Muscle layer of colon (tissue), 2 donors: ENCODE measurements around the gene CDK7.

ENCODE experiments used
- H3K27ac ChIP-seq: one replicate; pipeline ENCODE4 v1.7.0; 2013; ENCODE audit warnings: low read depth, mild to moderate bottlenecking, low read length, moderate library complexity
- H3K27me3 ChIP-seq, 2 donors: one replicate each; pipeline ENCODE4 v1.7.0; 2013; ENCODE audit warnings: low read length in 2 of 2, mild to moderate bottlenecking in 2 of 2; ENCODE audit not compliant: insufficient read depth in 2 of 2, control insufficient read depth in 1 of 2
- H3K36me3 ChIP-seq: one replicate; pipeline ENCODE4 v1.7.0; 2013; ENCODE audit warnings: mild to moderate bottlenecking, low read length; ENCODE audit not compliant: insufficient read depth
- H3K4me1 ChIP-seq: one replicate; pipeline ENCODE4 v1.7.0; 2013; ENCODE audit warnings: mild to moderate bottlenecking, low read length; ENCODE audit not compliant: insufficient read depth
- H3K4me3 ChIP-seq, 2 donors: one replicate each; pipeline ENCODE4 v1.7.0; 2013; ENCODE audit warnings: low read length in 2 of 2, low read depth in 1 of 2, mild to moderate bottlenecking in 1 of 2, moderate library complexity in 1 of 2
- H3K9ac ChIP-seq: one replicate; pipeline ENCODE4 v1.7.0; 2013; ENCODE audit warnings: low read length
- H3K9me3 ChIP-seq: one replicate; pipeline ENCODE4 v1.7.0; 2013; ENCODE audit warnings: mild to moderate bottlenecking, low read length
- donor health status: abdominal sarcoma.
- donor health status: Adenocarcinoma of cecum.

The CDK7 gene

GRCh38 chr5:69275563-69275962 lies 40.9 kb downstream of the CDK7 start:
- Histone ChIP-seq H3K9ac (no peak overlapping the region), H3K4me1 (no peaks in the 10 kb centered on the region), H3K36me3 (peaks cover 22% of the 10 kb centered on the region), H3K27ac (no peak overlapping the region), H3K9me3 (no peaks in the 10 kb centered on the region), H3K27me3 (no peaks in the 10 kb centered on the region), H3K4me3 (no peak overlapping the region)

GRCh38 chr5:69276422-69277174 lies 41.9 kb downstream of the CDK7 start:
- no peak overlapping the region for H3K4me3 ChIP-seq
- H3K9me3 ChIP-seq: no peaks in the 10 kb centered on the region
- H3K36me3 ChIP-seq: peaks cover 24% of the 10 kb centered on the region
- no peaks in the 10 kb centered on the region for H3K27me3 ChIP-seq
- H3K4me1 ChIP-seq: no peaks in the 10 kb centered on the region
- no peak overlapping the region for H3K27ac ChIP-seq
- H3K9ac ChIP-seq: no peak overlapping the region

DNA sequence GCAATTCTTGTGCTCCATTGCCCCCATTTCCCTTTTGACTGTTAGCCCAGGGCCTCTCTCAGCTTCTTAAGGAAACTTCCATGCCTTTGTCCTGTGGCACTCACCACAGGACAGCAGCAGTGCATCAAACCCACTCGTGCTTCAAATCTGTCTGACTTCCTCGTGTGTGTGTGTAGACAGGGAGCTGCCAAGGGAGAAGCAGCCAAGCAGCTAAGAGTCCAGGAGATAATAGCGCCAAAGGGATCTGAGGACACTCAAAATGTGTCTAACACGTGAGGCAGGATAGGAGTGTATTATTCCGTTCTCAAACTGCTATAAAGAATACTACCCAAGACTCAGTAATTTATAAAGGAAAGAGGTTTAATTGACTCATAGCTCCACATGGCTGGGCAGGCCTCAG lies 44.8 kb downstream of the CDK7 start:
- no peaks in the 10 kb centered on the region for H3K27me3 ChIP-seq
- H3K36me3 ChIP-seq: peaks cover 31% of the 10 kb centered on the region
- no peak overlapping the region for H3K4me3 ChIP-seq
- H3K27ac ChIP-seq: no peak overlapping the region
- H3K4me1 ChIP-seq: no peaks in the 10 kb centered on the region
- H3K9ac ChIP-seq: no peak overlapping the region
- H3K9me3 ChIP-seq: no peaks in the 10 kb centered on the region

- Histone ChIP-seq H3K36me3 (peaks cover 37% of the 10 kb centered on the region), H3K27ac (no peak overlapping the region), H3K4me1 (no peaks in the 10 kb centered on the region), H3K27me3 (no peaks in the 10 kb centered on the region), H3K4me3 (no peak overlapping the region), H3K9me3 (no peaks in the 10 kb centered on the region), H3K9ac (no peak overlapping the region)
Observed at GRCh38 chr5:69281114-69281513, 46.4 kb downstream of the CDK7 start.

DNA sequence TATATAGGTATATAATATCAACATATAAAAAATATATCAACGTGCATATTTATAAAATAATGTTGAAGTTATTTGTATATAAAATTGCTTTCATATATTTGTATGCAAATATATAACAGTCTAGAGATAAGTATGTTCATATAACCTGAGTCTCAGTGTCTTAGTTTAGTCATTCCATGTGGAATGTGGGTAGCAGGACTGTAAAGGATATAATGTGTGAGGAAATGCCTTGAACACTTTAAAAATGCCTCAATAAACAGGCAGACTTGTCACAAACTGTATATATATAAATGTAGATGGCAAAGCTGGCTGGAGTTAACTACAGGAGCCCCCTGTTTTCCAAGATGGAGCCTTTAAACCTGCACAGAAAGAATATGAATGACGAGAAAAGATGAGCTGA lies 49.5 kb downstream of the CDK7 start:
- Histone ChIP-seq H3K9me3 (no peaks in the 10 kb centered on the region), H3K27me3 (no peaks in the 10 kb centered on the region), H3K36me3 (peaks cover 28% of the 10 kb centered on the region), H3K9ac (no peak overlapping the region), H3K4me1 (no peaks in the 10 kb centered on the region), H3K27ac (no peak overlapping the region), H3K4me3 (no peak overlapping the region)

DNA sequence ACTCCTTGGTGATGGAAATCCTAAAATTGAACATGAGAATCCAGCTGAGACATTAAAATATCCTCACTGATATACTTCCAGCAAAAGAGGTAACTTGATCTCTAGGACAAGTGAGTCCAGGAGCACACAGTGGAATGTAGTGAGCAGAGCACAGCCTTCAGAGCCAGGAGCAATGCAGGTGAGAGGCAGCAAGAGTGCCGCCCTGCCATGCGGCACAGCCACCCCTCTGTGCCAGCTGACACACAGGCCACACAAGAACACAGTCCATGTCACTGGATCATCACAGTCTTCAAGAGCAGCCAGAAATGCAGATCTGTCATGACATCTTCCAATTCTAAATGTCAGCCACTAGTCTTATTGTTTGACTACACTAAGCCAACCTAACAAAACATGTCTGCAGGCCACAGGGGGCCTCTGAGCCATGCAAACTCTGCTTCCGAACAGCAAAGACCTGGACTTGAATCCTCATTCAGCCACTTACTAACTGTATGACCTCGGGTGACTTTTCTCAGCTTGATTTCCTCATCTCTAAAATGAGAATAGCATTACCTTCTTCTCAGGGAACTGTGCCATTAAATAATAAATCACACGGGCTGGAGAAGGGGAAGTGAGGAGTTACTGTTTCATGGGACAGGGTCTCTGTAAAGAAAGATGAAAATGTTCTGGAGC lies 50.9 kb downstream of the CDK7 start:
- peaks cover 15% of the 10 kb centered on the region for H3K36me3 ChIP-seq
- H3K9ac ChIP-seq: no peak overlapping the region
- no peaks in the 10 kb centered on the region for H3K27me3 ChIP-seq
- no peak overlapping the region for H3K27ac ChIP-seq
- H3K9me3 ChIP-seq: no peaks in the 10 kb centered on the region
- H3K4me1 ChIP-seq: no peaks in the 10 kb centered on the region
- no peak overlapping the region for H3K4me3 ChIP-seq

- H3K9me3 ChIP-seq: no peaks in the 10 kb centered on the region
- peaks cover 10% of the 10 kb centered on the region for H3K36me3 ChIP-seq
- H3K27me3 ChIP-seq: no peaks in the 10 kb centered on the region
- H3K4me3 ChIP-seq: no peak overlapping the region
- H3K9ac ChIP-seq: no peak overlapping the region
- H3K27ac ChIP-seq: no peak overlapping the region
- no peaks in the 10 kb centered on the region for H3K4me1 ChIP-seq
Observed at GRCh38 chr5:69288069-69288468, 53.4 kb downstream of the CDK7 start.

GRCh38 chr5:69288688-69289087 lies 54.0 kb downstream of the CDK7 start:
- H3K9me3 ChIP-seq: no peaks in the 10 kb centered on the region
- H3K27me3 ChIP-seq: no peaks in the 10 kb centered on the region
- no peaks in the 10 kb centered on the region for H3K4me1 ChIP-seq
- no peak overlapping the region for H3K27ac ChIP-seq
- H3K4me3 ChIP-seq: no peak overlapping the region
- no peak overlapping the region for H3K9ac ChIP-seq
- peaks cover 10% of the 10 kb centered on the region for H3K36me3 ChIP-seq

DNA sequence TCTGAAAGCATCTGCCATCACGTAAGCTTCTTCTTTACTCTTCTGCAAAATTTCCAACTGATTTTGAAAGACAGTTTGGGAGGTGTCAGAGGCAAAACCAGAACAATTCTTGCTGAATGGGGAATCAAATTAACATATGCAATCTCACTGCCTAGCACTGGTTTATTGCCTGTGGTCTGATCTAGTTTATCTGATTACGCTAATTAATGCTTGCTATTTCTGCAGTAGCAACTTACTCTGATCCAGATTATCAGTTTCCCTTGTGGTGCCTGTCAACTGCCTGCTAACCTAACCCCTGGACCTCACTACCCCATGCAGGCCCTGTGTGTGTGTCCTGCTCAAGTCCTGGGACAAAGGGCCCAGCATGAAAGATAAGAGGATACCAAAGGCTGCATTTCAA lies 57.6 kb downstream of the CDK7 start:
- Histone ChIP-seq H3K4me3 (no peak overlapping the region), H3K9ac (no peak overlapping the region), H3K27ac (no peak overlapping the region), H3K36me3 (peaks cover 4% of the 10 kb centered on the region), H3K27me3 (no peaks in the 10 kb centered on the region), H3K4me1 (no peaks in the 10 kb centered on the region), H3K9me3 (no peaks in the 10 kb centered on the region)

GRCh38 chr5:69293882-69294281 lies 59.2 kb downstream of the CDK7 start:
- H3K27ac ChIP-seq: no peak overlapping the region
- H3K9ac ChIP-seq: no peak overlapping the region
- peaks cover 4% of the 10 kb centered on the region for H3K36me3 ChIP-seq
- no peaks in the 10 kb centered on the region for H3K4me1 ChIP-seq
- no peaks in the 10 kb centered on the region for H3K27me3 ChIP-seq
- H3K4me3 ChIP-seq: no peak overlapping the region
- no peaks in the 10 kb centered on the region for H3K9me3 ChIP-seq

DNA sequence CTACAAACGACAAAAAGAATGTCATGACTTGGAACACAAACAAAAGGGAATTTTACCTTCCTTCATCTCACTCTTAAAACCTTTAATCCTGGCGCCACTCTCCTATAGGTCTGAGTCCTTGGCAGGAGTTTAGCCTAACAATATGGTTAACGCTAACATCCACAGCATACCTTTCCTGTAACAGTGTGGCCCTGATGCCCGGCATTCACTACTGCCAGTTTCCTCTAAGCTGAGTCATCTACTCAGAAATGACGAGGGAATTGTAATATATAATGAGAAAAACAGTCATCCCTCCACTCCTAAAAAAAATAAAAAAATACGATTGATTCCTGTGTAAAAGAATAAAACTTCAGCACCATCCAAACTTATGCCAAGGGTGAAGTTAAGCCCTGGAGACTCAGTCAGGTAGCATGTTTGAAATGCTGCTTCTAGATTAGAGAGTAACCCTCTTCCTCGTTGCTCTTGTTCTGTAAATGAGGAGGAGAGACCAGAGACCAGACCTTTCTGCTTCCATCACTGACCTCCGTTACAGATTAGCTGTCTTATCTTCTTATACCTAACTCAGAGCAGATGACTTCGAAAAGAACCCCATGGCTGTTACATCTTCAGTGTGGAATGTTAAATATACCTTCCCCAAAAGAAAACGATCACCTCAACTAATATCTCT lies 60.5 kb downstream of the CDK7 start:
- H3K27ac ChIP-seq: no peak overlapping the region
- H3K4me3 ChIP-seq: no peak overlapping the region
- H3K9me3 ChIP-seq: no peaks in the 10 kb centered on the region
- H3K27me3 ChIP-seq: no peaks in the 10 kb centered on the region
- no peak overlapping the region for H3K9ac ChIP-seq
- peaks cover 4% of the 10 kb centered on the region for H3K36me3 ChIP-seq
- no peaks in the 10 kb centered on the region for H3K4me1 ChIP-seq
